HL-60 (cell line): ENCODE measurements around the gene FREM1.

ENCODE experiments used
- DNase-seq, 2 experiments: peaks; one replicate each; pipeline ENCODE4 v3.0.0-alpha.2; 2010 to 2020; ENCODE audit warnings: low read depth in 1 of 2, low spot score in 1 of 2
- H3K27ac ChIP-seq: fragments of 250-450 bp; sonication (Bioruptor Pico); replicated peaks from 2 replicates; pipeline ENCODE4 v1.5.1; 2020; ENCODE audit warnings: mild to moderate bottlenecking, moderate library complexity
- H3K27me3 ChIP-seq: fragments of 250-450 bp; sonication (Bioruptor Pico); 2 replicates; pipeline ENCODE4 v1.5.1; 2021; ENCODE audit warnings: mild to moderate bottlenecking, moderate library complexity; ENCODE audit not compliant: insufficient read depth, poor library complexity, severe bottlenecking
- H3K4me3 ChIP-seq: replicated peaks from 2 replicates; pipeline ENCODE4 v1.5.1; 2011; ENCODE audit warnings: mild to moderate bottlenecking, control low read depth, low read length; ENCODE audit not compliant: insufficient read depth
- CTCF ChIP-seq: IDR thresholded peaks from one replicate; pipeline ENCODE4 v1.5.1; 2011; ENCODE audit warnings: low read length, control low read depth, inconsistent platforms; ENCODE audit not compliant: insufficient read depth
- GABPA ChIP-seq: IDR thresholded peaks from 2 replicates; pipeline ENCODE4 v1.6.1; 2012; ENCODE audit warnings: low read depth
- POLR2AphosphoS5 ChIP-seq: IDR thresholded peaks from 2 replicates; pipeline ENCODE4 v1.6.1; 2012; ENCODE audit warnings: low read depth
- REST ChIP-seq: IDR thresholded peaks from 2 replicates; pipeline ENCODE4 v1.6.1; 2012; ENCODE audit warnings: low read depth; ENCODE audit not compliant: insufficient replicate concordance
- SPI1 ChIP-seq: IDR thresholded peaks from 2 replicates; pipeline ENCODE4 v1.6.1; 2012; ENCODE audit warnings: low read depth, mild to moderate bottlenecking, borderline replicate concordance

The FREM1 gene

GRCh38 chr9:14687042-14687719, 223.0 kb downstream of the FREM1 start:
- Histone ChIP-seq H3K27me3 (no peaks in the 10 kb centered on the region), H3K27ac (no peak overlapping the region), H3K4me3 (no peak overlapping the region)
- DNase-seq, result no peak
- TF ChIP-seq CTCF (no peak), SPI1 (no peak), GABPA (no peak), REST (no peak), POLR2AphosphoS5 (no peak)

GRCh38 chr9:14686168-14686567, 224.1 kb downstream of the FREM1 start:
- no peak overlapping the region for H3K4me3 ChIP-seq
- DNase-seq, result no peak
- no peak overlapping the region for H3K27ac ChIP-seq
- TF ChIP-seq CTCF (no peak), REST (no peak), GABPA (no peak), SPI1 (no peak), POLR2AphosphoS5 (no peak)
- H3K27me3 ChIP-seq, result no peaks in the 10 kb centered on the region
